ENCODE results near the gene SARM1. TPM values are rescaled to one million over a fixed set of nuclear protein-coding genes. Genes with fewer than 3 reads are reported as not detected.

Gene SARM1
- total RNA-seq, 2 donors from 2014 or later: 1.3 to 2.0 TPM

DNA sequence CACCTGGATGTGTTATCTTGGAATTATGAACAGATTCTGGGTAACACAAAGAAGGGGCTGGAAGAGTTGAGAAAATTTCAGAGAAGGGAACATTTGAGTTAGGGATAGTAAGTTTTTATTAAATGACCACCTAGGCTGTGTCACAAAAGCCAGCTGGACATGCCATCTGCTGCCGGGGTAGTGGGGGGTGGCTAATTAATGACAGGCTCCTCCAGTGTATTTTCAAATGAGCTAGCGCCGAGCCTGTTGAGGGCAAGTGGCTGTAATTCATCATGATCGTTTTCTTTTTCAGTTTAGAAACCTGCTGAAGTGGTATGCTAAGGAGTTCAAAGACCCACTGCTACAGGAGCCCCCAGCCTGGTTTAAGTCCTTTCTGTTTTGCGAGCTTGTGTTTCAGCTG is 46.3 kb upstream of the SARM1 start:
- Histone ChIP-seq H3K27ac (ENCODE audit: low read depth, low read length) (peak overlapping the region; percentile 43), H3K4me1 (ENCODE audit: control insufficient read depth, insufficient read depth, low read length) (peaks cover 16% of the 10 kb centered on the region), H3K27me3 (ENCODE audit: control insufficient read depth, insufficient read depth, low read length, poor library complexity, severe bottlenecking) (no peaks in the 10 kb centered on the region), H3K36me3 (ENCODE audit: control insufficient read depth, insufficient read depth, low read length) (peaks cover 44% of the 10 kb centered on the region), H3K4me3 (ENCODE audit: low read length) (peak overlapping the region; percentile 57), H3K9ac (ENCODE audit: extremely low read depth, low read length, poor library complexity, severe bottlenecking) (no peak overlapping the region), H3K9me3 (ENCODE audit: control insufficient read depth, low read length) (no peaks in the 10 kb centered on the region)
- Mint-ChIP-seq H3K9me3 (no peaks in the 10 kb centered on the region), H3K27ac (peak overlapping the region; percentile 46), H3K4me1 (peaks cover 41% of the 10 kb centered on the region), H3K4me3 (no peak overlapping the region), H3K27me3 (ENCODE audit: insufficient read depth) (no peaks in the 10 kb centered on the region), H3K36me3 (ENCODE audit: low read depth) (peaks cover 54% of the 10 kb centered on the region)
- 89 to 90% methylated on average over 5 of the region's 5 CpGs for WGBS, 2 experiments (ENCODE audit: insufficient coverage in 1 of 2, insufficient read length in 1 of 2)
- TF ChIP-seq, protein P1, sequence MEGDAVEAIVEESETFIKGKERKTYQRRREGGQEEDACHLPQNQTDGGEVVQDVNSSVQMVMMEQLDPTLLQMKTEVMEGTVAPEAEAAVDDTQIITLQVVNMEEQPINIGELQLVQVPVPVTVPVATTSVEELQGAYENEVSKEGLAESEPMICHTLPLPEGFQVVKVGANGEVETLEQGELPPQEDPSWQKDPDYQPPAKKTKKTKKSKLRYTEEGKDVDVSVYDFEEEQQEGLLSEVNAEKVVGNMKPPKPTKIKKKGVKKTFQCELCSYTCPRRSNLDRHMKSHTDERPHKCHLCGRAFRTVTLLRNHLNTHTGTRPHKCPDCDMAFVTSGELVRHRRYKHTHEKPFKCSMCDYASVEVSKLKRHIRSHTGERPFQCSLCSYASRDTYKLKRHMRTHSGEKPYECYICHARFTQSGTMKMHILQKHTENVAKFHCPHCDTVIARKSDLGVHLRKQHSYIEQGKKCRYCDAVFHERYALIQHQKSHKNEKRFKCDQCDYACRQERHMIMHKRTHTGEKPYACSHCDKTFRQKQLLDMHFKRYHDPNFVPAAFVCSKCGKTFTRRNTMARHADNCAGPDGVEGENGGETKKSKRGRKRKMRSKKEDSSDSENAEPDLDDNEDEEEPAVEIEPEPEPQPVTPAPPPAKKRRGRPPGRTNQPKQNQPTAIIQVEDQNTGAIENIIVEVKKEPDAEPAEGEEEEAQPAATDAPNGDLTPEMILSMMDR (conservative IDR thresholded peaks at IDR 0.05): no peak
- peak; percentile 23 for DNase-seq

DNA sequence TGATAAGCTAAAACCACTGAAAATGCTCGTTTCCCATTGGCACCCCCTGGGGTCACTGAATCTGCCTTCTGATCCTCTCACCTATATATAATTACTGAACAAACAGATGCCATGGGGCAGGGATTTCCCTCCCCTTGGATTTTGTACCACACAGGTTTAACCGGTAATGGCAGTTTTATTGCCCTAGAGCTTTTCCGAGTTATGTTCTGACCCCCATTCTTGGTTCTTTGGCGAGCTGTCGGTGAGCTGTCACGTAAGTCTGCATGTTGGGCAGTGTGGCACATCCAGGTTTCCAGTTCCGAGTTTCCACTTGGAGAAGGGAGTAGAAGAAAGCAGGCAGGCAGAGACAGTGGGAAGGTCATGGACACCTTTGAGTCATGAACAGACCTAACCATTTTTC is 45.4 kb upstream of the SARM1 start:
- 93 to 100% methylated on average over 1 to 7 of the region's 7 CpGs for WGBS, 2 experiments (ENCODE audit: insufficient coverage in 1 of 2, insufficient read length in 1 of 2)
- Histone ChIP-seq H3K9ac (ENCODE audit: extremely low read depth, low read length, poor library complexity, severe bottlenecking) (no peak overlapping the region), H3K27ac (ENCODE audit: low read depth, low read length) (no peak overlapping the region), H3K36me3 (ENCODE audit: control insufficient read depth, insufficient read depth, low read length) (peaks cover 44% of the 10 kb centered on the region), H3K27me3 (ENCODE audit: control insufficient read depth, insufficient read depth, low read length, poor library complexity, severe bottlenecking) (no peaks in the 10 kb centered on the region), H3K4me3 (ENCODE audit: low read length) (no peak overlapping the region), H3K4me1 (ENCODE audit: control insufficient read depth, insufficient read depth, low read length) (peaks cover 16% of the 10 kb centered on the region), H3K9me3 (ENCODE audit: control insufficient read depth, low read length) (no peaks in the 10 kb centered on the region)
- Mint-ChIP-seq H3K9me3 (no peaks in the 10 kb centered on the region), H3K4me1 (peaks cover 32% of the 10 kb centered on the region), H3K27ac (peak overlapping the region; percentile 52), H3K27me3 (ENCODE audit: insufficient read depth) (no peaks in the 10 kb centered on the region), H3K4me3 (no peak overlapping the region), H3K36me3 (ENCODE audit: low read depth) (peaks cover 48% of the 10 kb centered on the region)
- DNase-seq: peak; percentile 26
- TF ChIP-seq, protein P1 (conservative IDR thresholded peaks at IDR 0.05): no peak

DNA sequence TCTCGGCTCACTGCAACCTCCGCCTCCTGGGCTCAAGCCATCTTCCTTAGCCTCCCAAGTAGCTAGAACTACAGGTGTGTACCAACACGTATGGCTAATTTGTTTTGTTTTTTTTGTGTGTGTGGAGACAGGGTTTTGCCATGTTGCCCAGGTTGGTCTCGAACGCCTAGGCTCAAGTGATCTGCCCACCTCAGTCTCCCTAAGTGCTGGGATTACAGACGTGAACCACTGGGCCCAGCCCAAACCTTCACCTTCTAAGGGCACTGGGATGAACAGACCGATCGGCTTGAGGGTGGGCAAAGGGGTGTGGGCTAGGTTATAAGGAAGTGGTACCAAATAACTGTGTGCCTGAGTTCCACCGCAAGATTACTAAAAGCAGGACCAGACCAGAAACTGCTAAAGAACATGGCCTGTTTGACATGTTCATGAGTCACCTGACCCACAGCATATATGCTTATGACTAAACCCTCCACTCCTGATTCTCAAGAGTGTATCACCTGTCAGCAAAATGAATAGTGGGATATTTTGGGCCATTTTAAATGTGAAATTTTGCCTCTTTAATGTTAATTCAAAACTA is 44.4 kb upstream of the SARM1 start:
- peak; percentile 18 for DNase-seq
- Histone ChIP-seq H3K4me1 (ENCODE audit: control insufficient read depth, insufficient read depth, low read length) (peaks cover 16% of the 10 kb centered on the region), H3K36me3 (ENCODE audit: control insufficient read depth, insufficient read depth, low read length) (peaks cover 44% of the 10 kb centered on the region), H3K27ac (ENCODE audit: low read depth, low read length) (no peak overlapping the region), H3K4me3 (ENCODE audit: low read length) (no peak overlapping the region), H3K9ac (ENCODE audit: extremely low read depth, low read length, poor library complexity, severe bottlenecking) (no peak overlapping the region), H3K27me3 (ENCODE audit: control insufficient read depth, insufficient read depth, low read length, poor library complexity, severe bottlenecking) (no peaks in the 10 kb centered on the region), H3K9me3 (ENCODE audit: control insufficient read depth, low read length) (no peaks in the 10 kb centered on the region)
- H3K27ac Mint-ChIP-seq: no peak overlapping the region
- no peaks in the 10 kb centered on the region for H3K27me3 Mint-ChIP-seq (ENCODE audit: insufficient read depth)
- no peaks in the 10 kb centered on the region for H3K9me3 Mint-ChIP-seq
- H3K4me1 Mint-ChIP-seq: peaks cover 24% of the 10 kb centered on the region
- H3K36me3 Mint-ChIP-seq (ENCODE audit: low read depth): peaks cover 45% of the 10 kb centered on the region
- no peak overlapping the region for H3K4me3 Mint-ChIP-seq
- TF ChIP-seq, protein P1 (conservative IDR thresholded peaks at IDR 0.05): no peak
- 95 to 98% methylated on average over 8 of the region's 9 CpGs for WGBS, 2 experiments (ENCODE audit: insufficient coverage in 1 of 2, insufficient read length in 1 of 2)
